MM.1S (cell line): Measurements from ENCODE around the gene NAGLU.

ENCODE experiments used
- CTCF ChIP-seq: fragments of 300-600 bp; sonication (generic); IDR thresholded peaks from 2 replicates; pipeline ENCODE4 v1.5.1; 2016; ENCODE audit warnings: antibody characterized with exemption, low read length, mixed read lengths
- EZH2 ChIP-seq: fragments of 300-600 bp; sonication (generic); optimal IDR thresholded peaks from 2 replicates; pipeline ENCODE3; 2017; ENCODE audit warnings: low read depth, mild to moderate bottlenecking, antibody characterized with exemption, low read length, mixed read lengths

- TF ChIP-seq CTCF (no peak), EZH2 (no peak)
Observed at GRCh38 chr17:42513686-42514085, 22.4 kb upstream of the NAGLU start.
